NCI-H1105 (cell line): ENCODE data around the gene HSD3B2.
A peak's percentile ranks its signal among the peaks of the same experiment; 100 is the strongest.
"Not testable (repeated sequence)": the region's sequence is repeated elsewhere in the genome, so short reads cannot be mapped to it uniquely, and the experiment has no call there.

Experiments used
- DNase-seq: peaks from one replicate; lab custom pipeline; 2025; lab: John Stamatoyannopoulos, UW

HSD3B2 gene

GRCh38 chr1:119414950-119415349, at the start of gene HSD3B2:
Gene HSD3B2, plus strand, starts transcription at chr1:119415150. Its CDS starts 270 bp downstream, at chr1:119415420.
- no peak for DNase-seq

- no peak for DNase-seq
Observed at GRCh38 chr1:119366424-119366823, 48.5 kb upstream of the HSD3B2 start.

GRCh38 chr1:119367432-119368124, 47.4 kb upstream of the HSD3B2 start:
- DNase-seq, result peak; percentile 6

- DNase-seq, result no peak
Observed at GRCh38 chr1:119368554-119368953, 46.4 kb upstream of the HSD3B2 start, which contains the start of gene HAO2. Gene HAO2, plus strand, starts transcription at chr1:119368785. Its CDS starts 12,301 bp downstream, at chr1:119381086.

GRCh38 chr1:119370748-119371147, 44.2 kb upstream of the HSD3B2 start:
- no peak for DNase-seq

GRCh38 chr1:119371815-119372214, 43.1 kb upstream of the HSD3B2 start:
- DNase-seq, result no peak

GRCh38 chr1:119372503-119373086, 42.4 kb upstream of the HSD3B2 start:
- DNase-seq, result peak; percentile 23

- DNase-seq, result no peak
Observed at GRCh38 chr1:119373465-119373864, 41.5 kb upstream of the HSD3B2 start.

- DNase-seq, result no peak
Observed at GRCh38 chr1:119374208-119374874, 40.6 kb upstream of the HSD3B2 start.

GRCh38 chr1:119375366-119375765, 39.6 kb upstream of the HSD3B2 start:
- no peak for DNase-seq

- no peak for DNase-seq
Observed at GRCh38 chr1:119376594-119376993, 38.4 kb upstream of the HSD3B2 start.

- not testable (repeated sequence) for DNase-seq
Observed at GRCh38 chr1:119377594-119377993, 37.4 kb upstream of the HSD3B2 start.

- no peak for DNase-seq
Observed at GRCh38 chr1:119379117-119379516, 35.8 kb upstream of the HSD3B2 start.

GRCh38 chr1:119380304-119380703, 34.6 kb upstream of the HSD3B2 start:
- DNase-seq, result no peak

GRCh38 chr1:119380983-119381662, 33.8 kb upstream of the HSD3B2 start:
- DNase-seq, result no peak

- no peak for DNase-seq
Observed at GRCh38 chr1:119384591-119384990, 30.4 kb upstream of the HSD3B2 start.

- no peak for DNase-seq
Observed at GRCh38 chr1:119385650-119386049, 29.3 kb upstream of the HSD3B2 start.

- no peak for DNase-seq
Observed at GRCh38 chr1:119387858-119388257, 27.1 kb upstream of the HSD3B2 start.

GRCh38 chr1:119388450-119388849, 26.5 kb upstream of the HSD3B2 start:
- no peak for DNase-seq

GRCh38 chr1:119390526-119390925, 24.4 kb upstream of the HSD3B2 start:
- DNase-seq, result no peak

- DNase-seq, result no peak
Observed at GRCh38 chr1:119391749-119392148, 23.2 kb upstream of the HSD3B2 start.

- DNase-seq, result no peak
Observed at GRCh38 chr1:119394085-119394484, 20.9 kb upstream of the HSD3B2 start.

GRCh38 chr1:119396982-119397381, 18.0 kb upstream of the HSD3B2 start:
- no peak for DNase-seq
